ENCODE measurements around the gene ARSD. TPM values are rescaled to one million over a fixed set of nuclear protein-coding genes. Genes with fewer than 3 reads are reported as not detected.

ARSD gene
- polyA plus RNA-seq, 3 donors = 19.2 to 28.6 (median 19.7) TPM

GRCh38 chrX:2857566-2857965, 71.6 kb downstream of the ARSD start:
- no peak for DNase-seq
- Mint-ChIP-seq H3K4me3 (no peak overlapping the region), H3K36me3 (no peaks in the 10 kb centered on the region), H3K4me1 (no peaks in the 10 kb centered on the region), H3K9me3 (peaks cover 0 to 5% (median 4%) of the 10 kb centered on the region in 7 donors), H3K27me3 (ENCODE audit: low read depth in 3 of 3) (peaks cover 0 to 5% (median 0%) of the 10 kb centered on the region in 3 donors), H3K27ac (no peak overlapping the region)
- Histone ChIP-seq H3K9me3 (replicated peaks in 1 of 2; ENCODE audit: control insufficient read depth in 1 of 2, insufficient read depth in 1 of 2, low read length in 2 of 2) (no peaks in the 10 kb centered on the region), H3K4me1 (ENCODE audit: control insufficient read depth in 1 of 2, insufficient read depth in 2 of 2, low read length in 2 of 2) (no peaks in the 10 kb centered on the region), H3K4me3 (replicated peaks in 1 of 3; ENCODE audit: low read depth in 2 of 3, low read length in 3 of 3) (no peak overlapping the region), H4K20me1 (ENCODE audit: insufficient read depth, low read length) (no peaks in the 10 kb centered on the region), H3K27ac (ENCODE audit: low read depth in 1 of 2, low read length in 2 of 2) (no peak overlapping the region), H3K36me3 (replicated peaks in 1 of 2; ENCODE audit: control insufficient read depth in 1 of 2, insufficient read depth in 2 of 2, low read length in 2 of 2) (no peaks in the 10 kb centered on the region), H3K27me3 (ENCODE audit: control insufficient read depth in 2 of 2, insufficient read depth in 2 of 2, low read length in 2 of 2) (no peaks in the 10 kb centered on the region), H3K4me2 (replicated peaks; ENCODE audit: extremely low read depth, low read length, poor library complexity, severe bottlenecking) (no peak overlapping the region), H3K9ac (ENCODE audit: insufficient read depth, low read length, poor library complexity, severe bottlenecking) (no peak overlapping the region), H2AFZ (ENCODE audit: insufficient read depth, low read depth, low read length, poor library complexity, severe bottlenecking) (no peak overlapping the region), H3K79me2 (ENCODE audit: insufficient read depth, low read length) (no peaks in the 10 kb centered on the region)
- no CpG with 5 or more reads among the region's 3 CpGs for WGBS (ENCODE audit: insufficient coverage)
- no peak for TF ChIP-seq CTCF (IDR thresholded peaks at IDR 0.05)
- intact Hi-C loops (cut with micrococcal nuclease) = no loop called here

- Histone ChIP-seq H3K36me3 (replicated peaks in 1 of 2; ENCODE audit: control insufficient read depth in 1 of 2, insufficient read depth in 2 of 2, low read length in 2 of 2) (no peaks in the 10 kb centered on the region), H3K27me3 (ENCODE audit: control insufficient read depth in 2 of 2, insufficient read depth in 2 of 2, low read length in 2 of 2) (no peaks in the 10 kb centered on the region), H3K9ac (ENCODE audit: insufficient read depth, low read length, poor library complexity, severe bottlenecking) (no peak overlapping the region), H3K79me2 (ENCODE audit: insufficient read depth, low read length) (no peaks in the 10 kb centered on the region), H3K4me2 (replicated peaks; ENCODE audit: extremely low read depth, low read length, poor library complexity, severe bottlenecking) (no peak overlapping the region), H3K27ac (ENCODE audit: low read depth in 1 of 2, low read length in 2 of 2) (no peak overlapping the region), H3K4me3 (replicated peaks in 1 of 3; ENCODE audit: low read depth in 2 of 3, low read length in 3 of 3) (no peak overlapping the region), H3K4me1 (ENCODE audit: control insufficient read depth in 1 of 2, insufficient read depth in 2 of 2, low read length in 2 of 2) (no peaks in the 10 kb centered on the region), H3K9me3 (replicated peaks in 1 of 2; ENCODE audit: control insufficient read depth in 1 of 2, insufficient read depth in 1 of 2, low read length in 2 of 2) (no peaks in the 10 kb centered on the region), H4K20me1 (ENCODE audit: insufficient read depth, low read length) (no peaks in the 10 kb centered on the region), H2AFZ (ENCODE audit: insufficient read depth, low read depth, low read length, poor library complexity, severe bottlenecking) (no peak overlapping the region)
- no peaks in the 10 kb centered on the region for H3K36me3 Mint-ChIP-seq
- peaks cover 0 to 5% (median 0%) of the 10 kb centered on the region in 3 donors for H3K27me3 Mint-ChIP-seq (ENCODE audit: low read depth in 3 of 3)
- no peak for TF ChIP-seq CTCF (IDR thresholded peaks at IDR 0.05)
- H3K9me3 Mint-ChIP-seq = peaks cover 0 to 6% (median 4%) of the 10 kb centered on the region in 7 donors
- H3K4me1 Mint-ChIP-seq = no peaks in the 10 kb centered on the region
- no peak for DNase-seq
- H3K27ac Mint-ChIP-seq = no peak overlapping the region
- WGBS (ENCODE audit: insufficient coverage) = 92% methylated on average over 2 of the region's 2 CpGs
- intact Hi-C loops (cut with micrococcal nuclease) = no loop called here
- H3K4me3 Mint-ChIP-seq = no peak overlapping the region
Observed at GRCh38 chrX:2855761-2856160, 73.4 kb downstream of the ARSD start.
